ENCODE results near the gene ARHGEF7.
"Not testable (repeated sequence)": the region's sequence is repeated elsewhere in the genome, so short reads cannot be mapped to it uniquely, and the experiment has no call there.

The ARHGEF7 gene, protein sequence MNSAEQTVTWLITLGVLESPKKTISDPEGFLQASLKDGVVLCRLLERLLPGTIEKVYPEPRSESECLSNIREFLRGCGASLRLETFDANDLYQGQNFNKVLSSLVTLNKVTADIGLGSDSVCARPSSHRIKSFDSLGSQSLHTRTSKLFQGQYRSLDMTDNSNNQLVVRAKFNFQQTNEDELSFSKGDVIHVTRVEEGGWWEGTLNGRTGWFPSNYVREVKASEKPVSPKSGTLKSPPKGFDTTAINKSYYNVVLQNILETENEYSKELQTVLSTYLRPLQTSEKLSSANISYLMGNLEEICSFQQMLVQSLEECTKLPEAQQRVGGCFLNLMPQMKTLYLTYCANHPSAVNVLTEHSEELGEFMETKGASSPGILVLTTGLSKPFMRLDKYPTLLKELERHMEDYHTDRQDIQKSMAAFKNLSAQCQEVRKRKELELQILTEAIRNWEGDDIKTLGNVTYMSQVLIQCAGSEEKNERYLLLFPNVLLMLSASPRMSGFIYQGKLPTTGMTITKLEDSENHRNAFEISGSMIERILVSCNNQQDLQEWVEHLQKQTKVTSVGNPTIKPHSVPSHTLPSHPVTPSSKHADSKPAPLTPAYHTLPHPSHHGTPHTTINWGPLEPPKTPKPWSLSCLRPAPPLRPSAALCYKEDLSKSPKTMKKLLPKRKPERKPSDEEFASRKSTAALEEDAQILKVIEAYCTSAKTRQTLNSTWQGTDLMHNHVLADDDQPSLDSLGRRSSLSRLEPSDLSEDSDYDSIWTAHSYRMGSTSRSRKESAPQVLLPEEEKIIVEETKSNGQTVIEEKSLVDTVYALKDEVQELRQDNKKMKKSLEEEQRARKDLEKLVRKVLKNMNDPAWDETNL

DNA sequence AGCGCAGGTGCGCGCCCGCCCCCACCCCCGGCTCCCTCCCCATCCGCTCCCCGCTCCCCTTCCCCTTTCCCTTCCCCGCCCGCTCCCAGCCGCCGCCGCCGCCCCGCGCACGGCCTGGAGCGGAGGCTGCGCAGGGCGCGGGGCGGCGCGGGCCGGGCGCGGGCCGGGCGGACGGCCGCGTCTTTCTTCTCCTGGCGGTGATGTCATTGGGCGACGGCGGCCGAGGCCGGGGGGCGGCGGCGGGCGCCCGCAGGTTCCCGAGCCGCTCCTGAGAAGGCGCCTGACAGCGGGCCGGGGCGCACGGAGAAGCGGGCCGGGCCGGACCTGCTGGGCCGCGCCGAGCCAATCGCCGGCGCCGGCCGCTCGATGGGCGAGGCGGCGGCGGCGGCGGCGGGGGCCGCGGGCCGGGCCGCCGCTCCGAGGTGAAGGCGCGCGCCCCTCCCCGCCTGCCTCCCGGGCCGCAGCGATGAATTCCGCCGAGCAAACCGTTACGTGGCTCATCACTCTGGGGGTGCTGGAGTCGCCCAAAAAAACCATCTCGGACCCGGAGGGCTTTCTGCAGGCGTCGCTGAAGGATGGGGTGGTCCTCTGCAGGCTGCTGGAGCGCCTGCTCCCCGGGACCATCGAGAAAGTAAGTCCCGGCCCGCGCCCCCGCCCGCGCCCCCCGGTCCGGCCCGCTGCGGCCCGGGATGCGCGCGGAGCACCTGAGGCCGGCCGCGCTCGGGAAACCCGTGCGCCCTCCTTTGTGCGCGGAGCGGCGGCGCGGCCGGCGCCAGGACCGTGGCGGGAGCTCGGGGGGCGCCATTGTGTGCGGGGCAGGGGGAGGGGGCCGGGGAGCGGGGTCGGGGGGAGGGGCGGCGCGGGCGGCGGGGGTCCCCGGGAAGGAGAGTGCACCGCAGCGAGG lies at the start of gene ARHGEF7:
Gene ARHGEF7, plus strand, starts transcription at position 250 of the 904 bp plus-strand sequence. Its CDS starts 217 bp downstream, at position 467.
- peaks cover 59% of the 10 kb centered on the region for H3K27me3 ChIP-seq (ENCODE audit: control insufficient read depth, insufficient read depth, low read length)
- H3K36me3 ChIP-seq (ENCODE audit: control insufficient read depth, insufficient read depth, low read length) = no peaks in the 10 kb centered on the region
- H3K4me1 ChIP-seq (ENCODE audit: control insufficient read depth, insufficient read depth, low read length) = no peaks in the 10 kb centered on the region
- peak within 1 kb of the TSS; percentile 70 for H3K4me3 ChIP-seq (ENCODE audit: low read depth, low read length)
- no peaks in the 10 kb centered on the region for H3K9me3 ChIP-seq (ENCODE audit: control insufficient read depth, insufficient read depth, low read length)
- no peak within 1 kb of the TSS for H3K9ac ChIP-seq (ENCODE audit: low read depth, low read length)

DNA sequence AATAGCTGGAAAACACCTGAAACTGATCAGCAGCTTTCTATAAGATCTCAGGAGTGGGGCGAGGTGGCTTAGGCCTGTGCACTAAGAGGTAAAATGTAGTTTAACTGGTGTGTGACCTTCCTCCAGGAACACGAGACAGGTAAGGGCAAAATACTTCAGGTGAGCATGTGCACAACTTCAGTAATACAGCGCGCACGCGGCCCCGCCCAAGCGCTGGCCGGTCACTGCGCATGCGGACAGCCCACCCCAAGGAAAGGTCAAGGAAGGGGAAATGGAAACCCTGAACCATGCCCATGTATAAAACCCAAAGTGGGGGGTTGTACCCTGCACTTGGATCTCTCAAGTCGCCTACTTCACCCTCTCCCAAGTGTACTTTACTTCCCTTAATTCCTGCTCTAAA lies 49.4 kb upstream of the ARHGEF7 start:
- no peak overlapping the region for H3K4me3 ChIP-seq (ENCODE audit: low read depth, low read length)
- H3K27me3 ChIP-seq (ENCODE audit: control insufficient read depth, insufficient read depth, low read length) = peaks cover 20% of the 10 kb centered on the region

DNA sequence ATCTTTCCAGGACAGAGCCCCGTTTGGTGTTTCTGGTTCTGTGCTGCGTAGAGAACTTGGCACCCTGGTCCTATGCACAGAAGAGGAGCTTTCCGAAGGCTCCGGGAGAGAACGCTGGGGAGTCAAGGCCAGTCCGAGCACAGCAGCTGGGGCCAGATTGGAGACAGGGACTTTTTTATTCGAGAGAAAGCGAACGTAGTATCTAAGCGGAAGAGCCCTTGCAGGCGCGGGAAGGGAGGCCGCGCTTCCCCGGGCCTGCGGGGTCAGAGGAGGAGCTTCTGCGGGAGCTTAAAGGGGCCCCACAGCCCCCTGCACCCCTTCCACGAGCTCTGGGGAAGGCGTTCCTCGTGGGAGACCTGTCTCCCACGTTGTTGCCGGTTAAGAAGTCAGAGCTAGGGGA lies 48.6 kb upstream of the ARHGEF7 start:
- H3K27me3 ChIP-seq (ENCODE audit: control insufficient read depth, insufficient read depth, low read length) = peaks cover 20% of the 10 kb centered on the region
- no peaks in the 10 kb centered on the region for H3K36me3 ChIP-seq (ENCODE audit: control insufficient read depth, insufficient read depth, low read length)
- peak overlapping the region; percentile 26 for H3K4me3 ChIP-seq (ENCODE audit: low read depth, low read length)
- H3K4me1 ChIP-seq (ENCODE audit: control insufficient read depth, insufficient read depth, low read length) = peaks cover 15% of the 10 kb centered on the region
- H3K9me3 ChIP-seq (ENCODE audit: control insufficient read depth, insufficient read depth, low read length) = peaks cover 5% of the 10 kb centered on the region
- no peak overlapping the region for H3K9ac ChIP-seq (ENCODE audit: low read depth, low read length)

More for the DNA sequence above, 49.4 kb upstream of the ARHGEF7 start:
- Histone ChIP-seq H3K9me3 (ENCODE audit: control insufficient read depth, insufficient read depth, low read length) (peaks cover 3% of the 10 kb centered on the region), H3K9ac (ENCODE audit: low read depth, low read length) (no peak overlapping the region), H3K36me3 (ENCODE audit: control insufficient read depth, insufficient read depth, low read length) (no peaks in the 10 kb centered on the region), H3K4me1 (ENCODE audit: control insufficient read depth, insufficient read depth, low read length) (peaks cover 15% of the 10 kb centered on the region)

DNA sequence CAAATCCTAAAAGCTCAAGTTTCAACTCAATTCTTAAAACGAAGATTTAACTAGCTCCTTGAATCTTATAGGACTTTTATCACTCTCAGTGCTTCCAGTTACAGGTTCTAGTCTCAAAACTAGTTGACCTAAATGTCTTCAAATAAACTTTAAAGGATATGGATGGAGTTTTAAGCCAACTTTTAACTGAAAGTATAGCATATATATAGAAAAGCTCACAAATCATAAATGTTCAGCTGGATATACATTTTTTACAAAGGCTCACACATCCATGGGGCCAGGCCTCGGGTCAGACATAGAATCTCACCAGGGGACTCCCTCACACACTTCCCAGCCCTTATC lies 47.1 kb upstream of the ARHGEF7 start:
- H3K4me1 ChIP-seq (ENCODE audit: control insufficient read depth, insufficient read depth, low read length) = peaks cover 15% of the 10 kb centered on the region
- H3K4me3 ChIP-seq (ENCODE audit: low read depth, low read length) = no peak overlapping the region
- peaks cover 5% of the 10 kb centered on the region for H3K9me3 ChIP-seq (ENCODE audit: control insufficient read depth, insufficient read depth, low read length)
- peaks cover 20% of the 10 kb centered on the region for H3K27me3 ChIP-seq (ENCODE audit: control insufficient read depth, insufficient read depth, low read length)
- H3K9ac ChIP-seq (ENCODE audit: low read depth, low read length) = no peak overlapping the region
- H3K36me3 ChIP-seq (ENCODE audit: control insufficient read depth, insufficient read depth, low read length) = no peaks in the 10 kb centered on the region

DNA sequence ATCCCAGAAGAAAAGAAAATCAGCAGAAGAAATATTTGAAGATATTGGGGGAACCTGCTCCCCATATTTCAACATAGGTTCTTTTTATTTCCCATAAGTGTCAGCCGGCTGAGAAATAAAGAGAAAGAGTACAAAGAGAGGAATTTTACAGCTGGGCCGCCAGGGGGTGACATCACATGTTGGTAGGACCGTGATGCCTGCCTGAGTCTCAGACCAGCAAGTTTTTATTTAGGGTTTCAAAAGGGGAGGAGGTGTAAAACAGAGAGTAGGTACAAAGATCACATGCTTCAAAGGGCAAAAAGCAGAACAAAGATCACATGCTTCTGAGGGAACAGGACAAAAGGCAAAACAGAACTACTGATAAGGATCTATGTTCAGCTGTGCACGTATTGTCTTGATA lies 44.0 kb upstream of the ARHGEF7 start:
- H3K4me3 ChIP-seq (ENCODE audit: low read depth, low read length); H3K9me3 ChIP-seq (ENCODE audit: control insufficient read depth, insufficient read depth, low read length); H3K36me3 ChIP-seq (ENCODE audit: control insufficient read depth, insufficient read depth, low read length); H3K4me1 ChIP-seq (ENCODE audit: control insufficient read depth, insufficient read depth, low read length); H3K9ac ChIP-seq (ENCODE audit: low read depth, low read length): not testable (repeated sequence)
- peaks cover 11% of the 10 kb centered on the region for H3K27me3 ChIP-seq (ENCODE audit: control insufficient read depth, insufficient read depth, low read length)

DNA sequence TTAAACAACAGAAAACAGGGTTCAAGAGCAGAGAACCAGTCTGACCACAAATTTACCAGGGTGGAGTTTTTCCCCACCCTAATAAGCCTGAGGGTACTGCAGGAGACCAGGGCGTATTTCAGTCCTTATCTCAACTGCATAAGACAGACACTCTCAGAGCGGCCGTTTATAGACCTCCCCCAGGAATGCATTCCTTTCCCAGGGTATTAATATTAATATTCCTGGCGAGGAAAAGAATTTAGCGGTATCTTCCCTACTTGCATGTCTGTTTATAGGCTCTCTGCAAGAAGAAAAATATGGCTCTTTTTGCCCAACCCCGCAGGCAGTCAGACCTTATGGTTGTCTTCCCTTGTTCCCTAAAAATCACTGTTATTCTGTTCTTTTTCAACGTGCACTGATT lies 43.6 kb upstream of the ARHGEF7 start:
- not testable (repeated sequence) for H3K9me3 ChIP-seq (ENCODE audit: control insufficient read depth, insufficient read depth, low read length); H3K4me1 ChIP-seq (ENCODE audit: control insufficient read depth, insufficient read depth, low read length); H3K4me3 ChIP-seq (ENCODE audit: low read depth, low read length); H3K27me3 ChIP-seq (ENCODE audit: control insufficient read depth, insufficient read depth, low read length); H3K9ac ChIP-seq (ENCODE audit: low read depth, low read length); H3K36me3 ChIP-seq (ENCODE audit: control insufficient read depth, insufficient read depth, low read length)

DNA sequence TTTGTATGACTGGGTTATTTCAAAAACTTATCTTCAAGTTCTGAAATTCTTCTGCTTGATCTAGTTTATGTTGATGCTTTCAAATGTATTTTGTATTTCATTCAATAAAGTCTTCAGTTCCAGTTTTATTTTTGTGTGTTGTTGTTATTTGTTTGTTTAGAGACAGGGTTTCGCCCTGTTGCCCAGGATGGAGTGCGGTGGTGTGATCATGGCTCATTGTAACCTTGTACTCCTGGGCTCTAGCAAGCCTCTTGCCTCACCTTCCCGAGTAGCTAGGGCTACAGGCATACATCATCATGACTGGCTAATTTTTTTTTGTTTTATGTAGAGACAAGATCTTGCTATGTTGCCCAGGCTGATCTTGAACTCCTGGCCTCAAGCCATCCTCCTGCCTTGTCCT lies 40.3 kb upstream of the ARHGEF7 start:
- peaks cover 5% of the 10 kb centered on the region for H3K9me3 ChIP-seq (ENCODE audit: control insufficient read depth, insufficient read depth, low read length)
- no peaks in the 10 kb centered on the region for H3K4me1 ChIP-seq (ENCODE audit: control insufficient read depth, insufficient read depth, low read length)
- H3K36me3 ChIP-seq (ENCODE audit: control insufficient read depth, insufficient read depth, low read length) = no peaks in the 10 kb centered on the region
- H3K4me3 ChIP-seq (ENCODE audit: low read depth, low read length) = no peak overlapping the region
- no peak overlapping the region for H3K9ac ChIP-seq (ENCODE audit: low read depth, low read length)
- H3K27me3 ChIP-seq (ENCODE audit: control insufficient read depth, insufficient read depth, low read length) = no peaks in the 10 kb centered on the region

DNA sequence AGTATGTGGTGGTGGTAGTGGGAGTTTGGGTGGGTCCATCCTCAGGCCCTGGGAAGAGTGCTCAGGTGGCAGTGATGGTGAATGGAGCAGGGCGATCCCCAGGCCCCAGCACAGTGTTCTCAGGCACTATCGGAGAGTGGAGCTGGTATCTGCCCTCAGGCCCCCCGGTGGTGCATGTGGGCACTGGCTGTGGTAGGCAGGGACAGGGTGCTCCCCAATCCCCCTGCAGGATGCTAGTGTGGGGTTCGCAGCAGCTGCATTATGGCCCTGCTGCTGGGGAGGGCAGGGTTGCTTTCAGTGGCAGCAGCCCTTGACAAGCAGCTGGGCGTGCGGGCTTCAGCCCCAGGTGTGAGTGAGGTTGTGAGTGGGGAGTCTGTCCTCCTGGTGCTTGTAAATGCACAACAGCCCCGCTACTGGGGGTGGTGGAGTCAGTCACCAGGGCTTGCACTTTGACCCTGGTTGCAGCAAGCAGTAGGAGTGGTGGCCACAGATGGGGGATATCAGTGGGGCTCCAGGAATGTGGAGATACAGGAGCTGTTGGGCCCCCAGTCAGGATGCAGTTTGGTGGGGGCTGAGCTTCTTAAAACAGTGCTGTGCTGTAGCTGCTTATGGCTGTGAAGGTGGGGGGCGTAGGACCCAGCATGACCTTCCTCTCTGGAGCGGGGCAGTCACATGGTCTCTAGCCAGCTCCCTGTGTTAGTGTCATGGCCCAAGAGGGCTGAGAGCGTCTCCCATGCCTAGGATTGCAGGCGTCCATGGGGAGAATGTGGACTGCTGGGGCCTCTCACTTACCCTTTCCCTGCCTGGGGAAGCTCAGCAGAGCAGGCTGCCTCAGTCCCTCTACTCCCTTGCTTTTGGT lies 38.7 kb upstream of the ARHGEF7 start:
- H3K27me3 ChIP-seq (ENCODE audit: control insufficient read depth, insufficient read depth, low read length) = no peaks in the 10 kb centered on the region
- H3K9ac ChIP-seq (ENCODE audit: low read depth, low read length) = no peak overlapping the region
- no peaks in the 10 kb centered on the region for H3K9me3 ChIP-seq (ENCODE audit: control insufficient read depth, insufficient read depth, low read length)
- no peak overlapping the region for H3K4me3 ChIP-seq (ENCODE audit: low read depth, low read length)
- no peaks in the 10 kb centered on the region for H3K4me1 ChIP-seq (ENCODE audit: control insufficient read depth, insufficient read depth, low read length)
- no peaks in the 10 kb centered on the region for H3K36me3 ChIP-seq (ENCODE audit: control insufficient read depth, insufficient read depth, low read length)

DNA sequence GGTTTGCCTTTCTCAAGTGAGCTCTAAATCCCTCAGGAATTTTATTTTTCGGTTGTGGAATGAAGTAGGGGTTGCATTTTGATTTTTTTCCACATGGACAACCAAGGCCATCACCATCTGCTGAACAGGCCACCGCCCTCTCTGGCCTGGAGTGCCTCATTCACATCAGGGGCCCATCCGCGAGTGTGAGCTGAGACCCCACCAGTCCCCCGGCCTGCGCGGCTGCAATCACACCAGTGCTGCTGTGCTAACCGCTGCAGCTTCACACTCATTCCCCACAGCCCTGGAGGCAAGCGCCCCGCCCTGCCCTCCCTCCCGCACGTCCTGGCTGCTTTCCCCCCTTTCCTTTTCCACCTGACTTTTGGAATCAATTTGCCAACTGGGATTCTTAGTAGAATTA lies 35.7 kb upstream of the ARHGEF7 start:
- Histone ChIP-seq H3K4me1 (ENCODE audit: control insufficient read depth, insufficient read depth, low read length) (no peaks in the 10 kb centered on the region), H3K36me3 (ENCODE audit: control insufficient read depth, insufficient read depth, low read length) (no peaks in the 10 kb centered on the region), H3K27me3 (ENCODE audit: control insufficient read depth, insufficient read depth, low read length) (no peaks in the 10 kb centered on the region), H3K4me3 (ENCODE audit: low read depth, low read length) (no peak overlapping the region), H3K9me3 (ENCODE audit: control insufficient read depth, insufficient read depth, low read length) (no peaks in the 10 kb centered on the region), H3K9ac (ENCODE audit: low read depth, low read length) (no peak overlapping the region)

DNA sequence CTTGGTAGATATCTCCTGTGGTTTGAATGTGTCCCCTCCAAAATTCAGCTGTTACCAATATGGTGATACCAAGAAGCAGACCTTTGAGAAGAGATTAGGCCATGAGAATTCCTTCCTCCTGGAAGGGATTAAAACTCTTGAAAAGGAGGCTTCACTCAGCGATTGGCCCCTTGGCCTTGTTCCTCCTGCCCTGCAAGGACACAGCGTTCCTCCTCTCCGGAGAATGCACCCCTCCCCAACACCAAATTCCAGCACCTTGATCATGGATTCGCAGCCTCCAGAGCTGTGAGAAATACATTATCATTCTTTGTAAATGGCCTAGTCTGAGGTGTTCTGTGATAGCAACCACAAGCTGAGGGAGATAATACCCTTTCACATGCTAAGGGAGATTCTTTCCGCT lies 34.5 kb upstream of the ARHGEF7 start:
- Histone ChIP-seq H3K4me3 (ENCODE audit: low read depth, low read length) (no peak overlapping the region), H3K9ac (ENCODE audit: low read depth, low read length) (no peak overlapping the region), H3K9me3 (ENCODE audit: control insufficient read depth, insufficient read depth, low read length) (no peaks in the 10 kb centered on the region), H3K27me3 (ENCODE audit: control insufficient read depth, insufficient read depth, low read length) (no peaks in the 10 kb centered on the region), H3K36me3 (ENCODE audit: control insufficient read depth, insufficient read depth, low read length) (no peaks in the 10 kb centered on the region), H3K4me1 (ENCODE audit: control insufficient read depth, insufficient read depth, low read length) (no peaks in the 10 kb centered on the region)

DNA sequence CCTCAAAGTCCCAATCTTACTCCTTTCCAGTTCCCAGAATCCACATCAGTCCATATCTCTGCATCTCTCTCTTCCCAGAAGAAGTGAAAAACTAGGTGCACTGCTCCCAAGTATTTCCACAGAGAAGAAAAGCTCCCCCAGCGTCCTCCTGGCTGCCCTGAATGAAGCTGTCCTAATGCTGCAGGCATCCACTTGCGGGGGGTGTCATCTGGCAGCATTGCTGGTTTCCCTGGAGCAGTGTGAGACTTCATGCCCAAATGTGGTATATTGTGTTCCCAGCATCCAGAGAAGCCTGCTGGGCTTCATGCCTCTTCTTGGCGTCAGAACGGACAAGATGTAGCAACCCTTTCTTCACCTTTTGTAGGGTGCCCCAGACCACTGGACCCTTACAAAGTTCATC lies 32.9 kb upstream of the ARHGEF7 start:
- no peak overlapping the region for H3K9ac ChIP-seq (ENCODE audit: low read depth, low read length)
- no peaks in the 10 kb centered on the region for H3K9me3 ChIP-seq (ENCODE audit: control insufficient read depth, insufficient read depth, low read length)

More for the DNA sequence above, 32.9 kb upstream of the ARHGEF7 start:
- Histone ChIP-seq H3K4me1 (ENCODE audit: control insufficient read depth, insufficient read depth, low read length) (no peaks in the 10 kb centered on the region), H3K36me3 (ENCODE audit: control insufficient read depth, insufficient read depth, low read length) (no peaks in the 10 kb centered on the region), H3K4me3 (ENCODE audit: low read depth, low read length) (no peak overlapping the region), H3K27me3 (ENCODE audit: control insufficient read depth, insufficient read depth, low read length) (no peaks in the 10 kb centered on the region)
